SU-DHL-6 (cell line): Measurements from ENCODE around the gene IFT122.

Experiments
- EZH2phosphoT487 ChIP-seq: fragments of 200-600 bp; sonication (generic), shearing (Covaris generic); conservative IDR thresholded peaks from 2 replicates; pipeline ENCODE4 v1.6.1; 2018; ENCODE audit warnings: mild to moderate bottlenecking, antibody characterized with exemption, low read length, moderate library complexity, mixed read lengths
- TF ChIP-seq, protein P1 (sequence below): fragments of 200-600 bp; sonication (generic); IDR thresholded peaks from one replicate; pipeline ENCODE4 v1.5.1; 2017; ENCODE audit warnings: antibody characterized with exemption, mild to moderate bottlenecking, low read length, moderate library complexity; ENCODE audit not compliant: insufficient read depth, poor library complexity, severe bottlenecking

GRCh38 chr3:129528589-129529100 is 88.6 kb downstream of the IFT122 start, which contains the start of gene RHO:
- TF ChIP-seq, protein P1, sequence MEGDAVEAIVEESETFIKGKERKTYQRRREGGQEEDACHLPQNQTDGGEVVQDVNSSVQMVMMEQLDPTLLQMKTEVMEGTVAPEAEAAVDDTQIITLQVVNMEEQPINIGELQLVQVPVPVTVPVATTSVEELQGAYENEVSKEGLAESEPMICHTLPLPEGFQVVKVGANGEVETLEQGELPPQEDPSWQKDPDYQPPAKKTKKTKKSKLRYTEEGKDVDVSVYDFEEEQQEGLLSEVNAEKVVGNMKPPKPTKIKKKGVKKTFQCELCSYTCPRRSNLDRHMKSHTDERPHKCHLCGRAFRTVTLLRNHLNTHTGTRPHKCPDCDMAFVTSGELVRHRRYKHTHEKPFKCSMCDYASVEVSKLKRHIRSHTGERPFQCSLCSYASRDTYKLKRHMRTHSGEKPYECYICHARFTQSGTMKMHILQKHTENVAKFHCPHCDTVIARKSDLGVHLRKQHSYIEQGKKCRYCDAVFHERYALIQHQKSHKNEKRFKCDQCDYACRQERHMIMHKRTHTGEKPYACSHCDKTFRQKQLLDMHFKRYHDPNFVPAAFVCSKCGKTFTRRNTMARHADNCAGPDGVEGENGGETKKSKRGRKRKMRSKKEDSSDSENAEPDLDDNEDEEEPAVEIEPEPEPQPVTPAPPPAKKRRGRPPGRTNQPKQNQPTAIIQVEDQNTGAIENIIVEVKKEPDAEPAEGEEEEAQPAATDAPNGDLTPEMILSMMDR: no peak
- no peak for TF ChIP-seq EZH2phosphoT487
